Stomach (tissue), 9 donors: ENCODE results near the gene MFAP4. TPM values are rescaled to one million over a fixed set of nuclear protein-coding genes. Genes with fewer than 3 reads are reported as not detected.

Source experiments
- DNase-seq, 2 donors: peaks; one replicate each; pipeline versions ENCODE4 v3.0.0 to v3.0.0-alpha.2; 2013 to 2019
- H3K27ac ChIP-seq, 5 donors: fragments of 200-600 bp in 4 of 5; sonication (generic) in 4 of 5; one replicate each; pipeline ENCODE4 v1.5.1; 2013 to 2019; ENCODE audit warnings: mild to moderate bottlenecking in 1 of 5, moderate library complexity in 1 of 5
- H3K27me3 ChIP-seq, 3 donors: fragments of 200-600 bp; sonication (generic); one replicate each; pipeline ENCODE4 v1.5.1; 2017 to 2019; ENCODE audit warnings: mixed run types in 1 of 3
- H3K36me3 ChIP-seq, 4 donors: fragments of 200-600 bp; sonication (generic); 1 replicate in 3 of 4; 2 replicates in 1 of 4; pipeline ENCODE4 v1.5.1; 2016 to 2019
- H3K4me1 ChIP-seq, 4 donors: fragments of 200-600 bp; sonication (generic); one replicate each; pipeline ENCODE4 v1.5.1; 2016 to 2019
- H3K4me3 ChIP-seq, 4 donors: fragments of 200-600 bp; sonication (generic) in 3 of 4; one replicate each; pipeline ENCODE4 v1.5.1; 2016 to 2019; ENCODE audit warnings: mild to moderate bottlenecking in 1 of 4
- H3K9me3 ChIP-seq, 4 donors: fragments of 200-600 bp; sonication (generic); one replicate each; pipeline ENCODE4 v1.5.1; 2016 to 2019
- CTCF ChIP-seq, 7 experiments: fragments of 450-650 bp in 4 of 7; fragments of 200-600 bp in 3 of 7; sonication (generic) in 3 of 7; IDR thresholded peaks; one replicate each; pipeline ENCODE4 v1.5.1; 2016 to 2019; ENCODE audit warnings: antibody characterized with exemption in 7 of 7, control low read depth in 2 of 7, mild to moderate bottlenecking in 1 of 7
- EP300 ChIP-seq: sonication (generic); formaldehyde crosslinking; IDR thresholded peaks from one replicate; pipeline ENCODE4 v1.6.1; 2017; ENCODE audit warnings: antibody characterized with exemption
- POLR2A ChIP-seq, 4 donors: fragments of 450-650 bp; IDR thresholded peaks; one replicate each; pipeline ENCODE4 v1.6.1; 2016; ENCODE audit warnings: antibody characterized with exemption in 4 of 4, control low read depth in 2 of 4, mild to moderate bottlenecking in 1 of 4, moderate library complexity in 1 of 4
- POLR2AphosphoS5 ChIP-seq, 3 donors: sonication (generic); formaldehyde crosslinking; IDR thresholded peaks; one replicate each; pipeline ENCODE4 v1.6.1; 2016; ENCODE audit warnings: antibody characterized with exemption in 3 of 3
- WGBS, 5 donors: extraction: QIAGEN DNeasy Blood & Tissue Kit in 3 of 5; methylation state at CpG; one replicate each; pipeline versions ENCODE4 v1.1.5 to v1.1.7; 2013 to 2018; 5-methylcytosine and 5-hydroxymethylcytosine counted together
- intact Hi-C: fragments of 100-400 bp; cut with DNase I; formaldehyde crosslinking; loops from one replicate; pipeline ENCODE4 v1.15.1; 2023; ENCODE audit warnings: low total_unique reads
- polyA plus RNA-seq, 3 donors: library from polyadenylated mRNA; stranded (reverse); fragments of 200-250 nt; gene quantifications; one replicate each; pipeline ENCODE4 v1.2.3, GENCODE V29; 2013
- total RNA-seq, 5 donors: library from RNA; depleted of rRNA; stranded (reverse); fragments of >200 nt; gene quantifications; one replicate each; pipeline versions ENCODE4 v1.1.0 to v1.2.3, GENCODE V29; 2014 to 2016
- donor health status: healthy with polysubstance abuse.
- donor health status: Bipolar disorder and iron deficiency.
- donor health status: healthy.

Gene MFAP4
- total and polyA plus RNA-seq, 8 donors: 29.3 to 125 (median 55.4) TPM

GRCh38 chr17:19348081-19348650, 38.8 kb downstream of the MFAP4 start:
- WGBS, 5 donors: 68 to 83% (median 72%) methylated on average over 8 to 9 of the region's 9 CpGs
- TF ChIP-seq POLR2A (IDR thresholded peaks at IDR 0.05): no peak
- TF ChIP-seq POLR2AphosphoS5 (IDR thresholded peaks at IDR 0.05): no peak
- no peak for TF ChIP-seq EP300
- no peak for TF ChIP-seq CTCF (IDR thresholded peaks at IDR 0.05)
- no peaks in the 10 kb centered on the region for H3K36me3 ChIP-seq
- peaks cover 19 to 41% (median 35%) of the 10 kb centered on the region in 4 donors for H3K4me1 ChIP-seq
- intact Hi-C loops: no loop called here
- no peaks in the 10 kb centered on the region for H3K9me3 ChIP-seq
- no peaks in the 10 kb centered on the region for H3K27me3 ChIP-seq
- H3K4me3 ChIP-seq: no peak overlapping the region
- peak overlapping the region in 2 of 5 donors; percentile 79 to 81 for H3K27ac ChIP-seq
- peak in 1 of 2 donors; percentile 70 for DNase-seq

GRCh38 chr17:19347323-19348080, 39.5 kb downstream of the MFAP4 start:
- Histone ChIP-seq H3K27ac (peak overlapping the region in 4 of 5 donors; percentile 30 to 81 (median 74)), H3K4me1 (peaks cover 19 to 48% (median 36%) of the 10 kb centered on the region in 4 donors), H3K4me3 (no peak overlapping the region), H3K27me3 (no peaks in the 10 kb centered on the region), H3K9me3 (no peaks in the 10 kb centered on the region), H3K36me3 (no peaks in the 10 kb centered on the region)
- no peak for DNase-seq
- intact Hi-C loops: no loop called here
- WGBS, 5 donors: 81 to 83% (median 82%) methylated on average over 8 to 13 of the region's 13 CpGs
- TF ChIP-seq POLR2A (IDR thresholded peaks at IDR 0.05) (no peak), EP300 (no peak), CTCF (IDR thresholded peaks at IDR 0.05) (no peak), POLR2AphosphoS5 (IDR thresholded peaks at IDR 0.05) (no peak)

- H3K4me3 ChIP-seq: no peak overlapping the region
- H3K9me3 ChIP-seq: no peaks in the 10 kb centered on the region
- H3K27me3 ChIP-seq: no peaks in the 10 kb centered on the region
- peak overlapping the region; percentile 29 to 81 (median 70) for H3K27ac ChIP-seq
- H3K4me1 ChIP-seq: peaks cover 19 to 57% (median 38%) of the 10 kb centered on the region in 4 donors
- intact Hi-C loops: no loop called here
- peak; percentile 61 to 81 for DNase-seq
- no peaks in the 10 kb centered on the region for H3K36me3 ChIP-seq
- peak in 1 of 3 donors; percentile 81 for TF ChIP-seq POLR2AphosphoS5 (IDR thresholded peaks at IDR 0.05)
- no peak for TF ChIP-seq POLR2A (IDR thresholded peaks at IDR 0.05)
- WGBS, 5 donors: 52 to 64% (median 56%) methylated on average over 14 to 19 of the region's 19 CpGs
Measured at GRCh38 chr17:19346351-19347255, 40.4 kb downstream of the MFAP4 start.

GRCh38 chr17:19345486-19346350, 41.3 kb downstream of the MFAP4 start:
- Histone ChIP-seq H3K9me3 (no peaks in the 10 kb centered on the region), H3K27me3 (no peaks in the 10 kb centered on the region), H3K4me3 (no peak overlapping the region), H3K36me3 (no peaks in the 10 kb centered on the region), H3K4me1 (peaks cover 19 to 57% (median 38%) of the 10 kb centered on the region in 4 donors), H3K27ac (peak overlapping the region in 4 of 5 donors; percentile 66 to 81 (median 74))
- intact Hi-C loops: no loop called here
- 78 to 82% (median 82%) methylated on average over 8 to 13 of the region's 13 CpGs for WGBS, 5 donors
- TF ChIP-seq EP300: no peak
- no peak for TF ChIP-seq POLR2A (IDR thresholded peaks at IDR 0.05)
- TF ChIP-seq POLR2AphosphoS5 (IDR thresholded peaks at IDR 0.05): no peak
- TF ChIP-seq CTCF (IDR thresholded peaks at IDR 0.05): no peak
- DNase-seq: no peak
